HEK293 (cell line): ENCODE results near the gene CNPY4.

Experiments used
- CTCF ChIA-PET: fragments of 350-600 bp; formaldehyde crosslinking; extraction: SDS; loops from one replicate; lab custom pipeline; 2021; ENCODE audit warnings: antibody characterized with exemption; lab: Yijun Ruan, JAX
- POLR2A ChIA-PET: fragments of 300-600 bp; formaldehyde crosslinking; extraction: SDS; loops from one replicate; lab custom pipeline; 2020; ENCODE audit warnings: antibody characterized with exemption, inconsistent platforms; lab: Yijun Ruan, JAX
- H3K27ac ChIP-seq: fragments of 200-500 bp; sonication (Bioruptor generic); 2 replicates; pipeline ENCODE4 v1.5.1; 2014; ENCODE audit warnings: low read depth, low read length, control low read depth, inconsistent platforms; ENCODE audit errors: extremely low read depth
- H3K36me3 ChIP-seq, 2 experiments: fragments of 200-500 bp in 1 of 2; sonication (Bioruptor generic) in 1 of 2; 1 replicate in 1 of 2; 2 replicates in 1 of 2; pipeline ENCODE4 v1.5.1; 2014 to 2017; ENCODE audit warnings: inconsistent platforms in 2 of 2, low read length in 2 of 2; ENCODE audit not compliant: control insufficient read depth in 2 of 2, insufficient read depth in 1 of 2
- H3K4me1 ChIP-seq: fragments of 200-500 bp; sonication (Bioruptor generic); 2 replicates; pipeline ENCODE4 v1.5.1; 2014; ENCODE audit warnings: mild to moderate bottlenecking, low read length, inconsistent platforms; ENCODE audit not compliant: control insufficient read depth, insufficient read depth
- H3K4me3 ChIP-seq: 2 replicates; pipeline ENCODE4 v1.5.1; 2011; ENCODE audit warnings: low read depth, mild to moderate bottlenecking, control low read depth, low read length, moderate library complexity
- H3K9me3 ChIP-seq: fragments of 200-500 bp; sonication (Bioruptor generic); 2 replicates; pipeline ENCODE4 v1.5.1; 2014; ENCODE audit warnings: low read depth, low read length, inconsistent platforms; ENCODE audit not compliant: control insufficient read depth, insufficient read depth
- HOXD13 ChIP-seq: sonication (generic); formaldehyde crosslinking; IDR thresholded peaks from 2 replicates; pipeline ENCODE4 v1.8.0; 2022; ENCODE audit warnings: missing genetic modification reagents, borderline replicate concordance
- PBX3 ChIP-seq: sonication (generic); formaldehyde crosslinking; IDR thresholded peaks from 2 replicates; pipeline ENCODE4 v1.8.1; 2022; ENCODE audit warnings: mild to moderate bottlenecking, moderate library complexity, missing genetic modification reagents
- PRDM4 ChIP-seq: fragments of 450-650 bp; formaldehyde crosslinking; IDR thresholded peaks from 2 replicates; pipeline ENCODE4 v1.5.1; 2017; ENCODE audit warnings: missing biosample characterization, missing genetic modification characterization
- ZBTB11 ChIP-seq: fragments of 450-650 bp; formaldehyde crosslinking; conservative IDR thresholded peaks from 2 replicates; pipeline ENCODE4 v1.5.1; 2016; ENCODE audit warnings: low read depth, missing biosample characterization, missing genetic modification characterization
- ZBTB44 ChIP-seq: fragments of 450-650 bp; IDR thresholded peaks from 2 replicates; pipeline ENCODE4 v1.5.1; 2018; ENCODE audit warnings: missing biosample characterization, mild to moderate bottlenecking, missing genetic modification characterization
- ZNF148 ChIP-seq: fragments of 450-650 bp; formaldehyde crosslinking; IDR thresholded peaks from 2 replicates; pipeline ENCODE4 v1.5.0; 2017; ENCODE audit warnings: missing biosample characterization, missing genetic modification characterization, borderline replicate concordance
- ZNF239 ChIP-seq: fragments of 450-650 bp; formaldehyde crosslinking; IDR thresholded peaks from 2 replicates; pipeline ENCODE4 v1.5.1; 2016; ENCODE audit warnings: missing biosample characterization, missing genetic modification characterization
- ZNF266 ChIP-seq: fragments of 450-650 bp; formaldehyde crosslinking; IDR thresholded peaks from 2 replicates; pipeline ENCODE4 v1.5.1; 2016; ENCODE audit warnings: missing biosample characterization, missing genetic modification characterization, low read depth
- ZNF354C ChIP-seq: fragments of 450-650 bp; formaldehyde crosslinking; IDR thresholded peaks from 2 replicates; pipeline ENCODE4 v1.5.1; 2016; ENCODE audit warnings: missing biosample characterization, missing genetic modification characterization, low read depth, borderline replicate concordance
- ZNF433 ChIP-seq: fragments of 450-650 bp; formaldehyde crosslinking; IDR thresholded peaks from 2 replicates; pipeline ENCODE4 v1.5.1; 2016; ENCODE audit warnings: missing biosample characterization, missing genetic modification characterization, low read depth
- ZNF555 ChIP-seq: fragments of 450-650 bp; formaldehyde crosslinking; conservative IDR thresholded peaks from 2 replicates; pipeline ENCODE4 v1.5.1; 2017; ENCODE audit warnings: missing biosample characterization, mild to moderate bottlenecking, missing genetic modification characterization, inconsistent platforms
- ZNF596 ChIP-seq: fragments of 450-650 bp; IDR thresholded peaks from 2 replicates; pipeline ENCODE4 v1.5.0; 2018; ENCODE audit warnings: missing biosample characterization, mild to moderate bottlenecking, missing genetic modification characterization, moderate library complexity
- ZNF600 ChIP-seq: fragments of 450-650 bp; formaldehyde crosslinking; IDR thresholded peaks from 2 replicates; pipeline ENCODE4 v1.5.1; 2016; ENCODE audit warnings: missing biosample characterization, missing genetic modification characterization
- ZNF654 ChIP-seq: fragments of 450-650 bp; formaldehyde crosslinking; IDR thresholded peaks from 2 replicates; pipeline ENCODE4 v1.5.1; 2016; ENCODE audit warnings: low read depth, missing biosample characterization, missing genetic modification characterization
- ZNF768 ChIP-seq: fragments of 450-650 bp; formaldehyde crosslinking; IDR thresholded peaks from 2 replicates; pipeline ENCODE4 v1.5.1; 2018; ENCODE audit warnings: missing biosample characterization, mild to moderate bottlenecking, missing genetic modification characterization
- ZNF843 ChIP-seq: fragments of 450-650 bp; formaldehyde crosslinking; IDR thresholded peaks from 2 replicates; pipeline ENCODE4 v1.5.1; 2016; ENCODE audit warnings: missing biosample characterization, missing genetic modification characterization

CNPY4 gene

GRCh38 chr7:100077205-100077604 is 42.2 kb upstream of the CNPY4 start:
- CTCF ChIA-PET: no interaction called here
- no peaks in the 10 kb centered on the region for H3K9me3 ChIP-seq
- TF ChIP-seq ZBTB44: no peak
- TF ChIP-seq PBX3 (CRISPR knock-in tag): no peak
- TF ChIP-seq ZNF354C: no peak
- no peak for TF ChIP-seq ZNF654 (tag by site-specific recombination)
- no peak for TF ChIP-seq ZNF596 (tag by site-specific recombination)
- no peak for TF ChIP-seq ZNF555 (tag by site-specific recombination)
- no peak for TF ChIP-seq PRDM4
- TF ChIP-seq ZNF266 (tag by site-specific recombination): no peak
- TF ChIP-seq ZNF600 (tag by site-specific recombination): no peak
- peaks cover 36 to 77% of the 10 kb centered on the region in 2 experiments; a peak in 2 of 3 replicates for H3K36me3 ChIP-seq
- no peaks in the 10 kb centered on the region for H3K4me1 ChIP-seq
- H3K4me3 ChIP-seq: no peak overlapping the region
- POLR2A ChIA-PET: no interaction called here
- no peak overlapping the region for H3K27ac ChIP-seq

- CTCF ChIA-PET: no interaction called here
These were observed 40.3 kb upstream of the CNPY4 start for GRCh38 chr7:100079024-100079560.

More at GRCh38 chr7:100079024-100079560, 40.3 kb upstream of the CNPY4 start:
- Histone ChIP-seq H3K4me1 (no peaks in the 10 kb centered on the region), H3K4me3 (no peak overlapping the region), H3K36me3 (peaks cover 25 to 58% of the 10 kb centered on the region in 2 experiments; a peak in 2 of 3 replicates)
- POLR2A ChIA-PET: interaction anchor here (0.6 to 1.6 kb wide), 3 partner anchors 9 to 427 kb away, joined by 3 to 4 read pairs (median 3); no protein-coding TSS in a partner anchor
- TF ChIP-seq ZNF843 (tag by site-specific recombination) (no peak), ZNF148 (tag by site-specific recombination) (no peak), HOXD13 (CRISPR knock-in tag) (no peak), ZBTB11 (tag by site-specific recombination) (no peak), ZNF433 (tag by site-specific recombination) (no peak), ZNF239 (tag by site-specific recombination) (no peak), ZNF768 (no peak)
- TF ChIP-seq, all 188 proteins: peak for 0
- H3K27ac ChIP-seq: no peak overlapping the region
- H3K9me3 ChIP-seq: no peaks in the 10 kb centered on the region
